HEK293T (cell line): Measurements from ENCODE around the gene ERO1B.

ENCODE experiments used
- ARNT ChIP-seq: fragments of 450-650 bp; IDR thresholded peaks from 2 replicates; pipeline ENCODE4 v1.6.1; 2017; ENCODE audit warnings: mild to moderate bottlenecking
- BHLHE40 ChIP-seq: fragments of 450-650 bp; IDR thresholded peaks from 2 replicates; pipeline ENCODE4 v1.6.1; 2016; ENCODE audit warnings: mild to moderate bottlenecking, moderate library complexity, borderline replicate concordance
- ELF4 ChIP-seq: fragments of 450-650 bp; IDR thresholded peaks from 2 replicates; pipeline ENCODE4 v1.6.1; 2017; ENCODE audit warnings: antibody characterized with exemption
- FOXA1 ChIP-seq: fragments of 450-650 bp; IDR thresholded peaks from 2 replicates; pipeline ENCODE4 v1.6.1; 2016; ENCODE audit warnings: mild to moderate bottlenecking
- FOXK2 ChIP-seq: fragments of 450-650 bp; IDR thresholded peaks from 2 replicates; pipeline ENCODE4 v1.6.1; 2016; ENCODE audit warnings: mild to moderate bottlenecking
- FOXM1 ChIP-seq: fragments of 450-650 bp; IDR thresholded peaks from 2 replicates; pipeline ENCODE4 v1.6.1; 2017; ENCODE audit warnings: mild to moderate bottlenecking, borderline replicate concordance
- HDGF ChIP-seq: fragments of 450-650 bp; IDR thresholded peaks from 2 replicates; pipeline ENCODE4 v1.6.1; 2017; ENCODE audit warnings: antibody characterized with exemption, borderline replicate concordance
- L3MBTL2 ChIP-seq: fragments of 450-650 bp; conservative IDR thresholded peaks from 2 replicates; pipeline ENCODE4 v1.6.1; 2016; ENCODE audit warnings: mild to moderate bottlenecking
- LEF1 ChIP-seq: fragments of 450-650 bp; IDR thresholded peaks from 2 replicates; pipeline ENCODE4 v1.6.1; 2017; ENCODE audit warnings: mild to moderate bottlenecking, borderline replicate concordance
- PKNOX1 ChIP-seq: fragments of 450-650 bp; IDR thresholded peaks from 2 replicates; pipeline ENCODE4 v1.6.1; 2016
- SP1 ChIP-seq: fragments of 450-650 bp; IDR thresholded peaks from 2 replicates; pipeline ENCODE4 v1.6.1; 2017
- SUZ12 ChIP-seq: fragments of 450-650 bp; IDR thresholded peaks from 2 replicates; pipeline ENCODE4 v1.6.1; 2016; ENCODE audit warnings: mild to moderate bottlenecking
- TARDBP ChIP-seq: fragments of 450-650 bp; IDR thresholded peaks from 2 replicates; pipeline ENCODE4 v1.6.1; 2016

- TF ChIP-seq TARDBP (no peak), SUZ12 (no peak), BHLHE40 (no peak), SP1 (no peak), ARNT (no peak), LEF1 (no peak), FOXA1 (no peak), ELF4 (no peak), PKNOX1 (no peak), FOXK2 (no peak), FOXM1 (no peak), HDGF (no peak), L3MBTL2 (no peak)
These were observed 34.7 kb upstream of the ERO1B start for GRCh38 chr1:236316437-236316836.
